H1 (cell line): ENCODE results near the gene CCDC183. TPM values are rescaled to one million over a fixed set of nuclear protein-coding genes. Genes with fewer than 3 reads are reported as not detected.
A peak's percentile ranks its signal among the peaks of the same experiment; 100 is the strongest.

Experiments
- CTCF ChIA-PET: fragments of 300-600 bp; sonication (Branson Sonifier 250); formaldehyde crosslinking; loops from one replicate; lab custom pipeline; 2021; ENCODE audit not compliant: partially characterized antibody; lab: Charles Lee
- POLR2A ChIA-PET: fragments of 300-600 bp; sonication (Branson Sonifier 250); formaldehyde crosslinking; loops from one replicate; lab custom pipeline; 2021; ENCODE audit warnings: inconsistent platforms; ENCODE audit not compliant: partially characterized antibody; lab: Charles Lee
- DNase-seq, 2 experiments: peaks; one replicate each; pipeline versions ENCODE4 v3.0.0 to v3.0.0-alpha.2; 2010 to 2022; ENCODE audit warnings: low spot score in 2 of 2, low read depth in 1 of 2, mixed read lengths in 1 of 2
- FAIRE-seq: peaks from 2 replicates; lab custom pipeline; 2011; peaks lifted over from hg19 to GRCh38; lab: Jason Lieb, UNC
- H2AFZ ChIP-seq: 2 replicates; pipeline ENCODE4 v1.8.1; 2012; ENCODE audit warnings: low read length, inconsistent platforms
- H2AK5ac ChIP-seq: 2 replicates; pipeline ENCODE4 v1.6.1; 2013; ENCODE audit warnings: low read depth, low read length
- H2BK120ac ChIP-seq: replicated peaks from 2 replicates; pipeline ENCODE3; 2013; ENCODE audit warnings: low read depth, low read length, inconsistent platforms
- H2BK12ac ChIP-seq: 2 replicates; pipeline ENCODE4 v1.6.1; 2013; ENCODE audit warnings: low read depth, low read length
- H2BK15ac ChIP-seq: 2 replicates; pipeline ENCODE4 v1.6.1; 2013; ENCODE audit warnings: low read length
- H2BK20ac ChIP-seq: 2 replicates; pipeline ENCODE4 v1.6.1; 2013; ENCODE audit warnings: low read length
- H2BK5ac ChIP-seq: 2 replicates; pipeline ENCODE4 v1.6.1; 2013; ENCODE audit warnings: low read depth, low read length
- H3K14ac ChIP-seq: 2 replicates; pipeline ENCODE4 v1.6.1; 2013; ENCODE audit warnings: inconsistent platforms; ENCODE audit not compliant: insufficient read length
- H3K18ac ChIP-seq: 2 replicates; pipeline ENCODE4 v1.6.1; 2013; ENCODE audit warnings: low read length; ENCODE audit errors: extremely low read depth
- H3K23ac ChIP-seq: 2 replicates; pipeline ENCODE4 v1.6.1; 2013; ENCODE audit warnings: inconsistent platforms; ENCODE audit not compliant: insufficient read length
- H3K23me2 ChIP-seq: 2 replicates; pipeline ENCODE4 v1.6.1; 2013; ENCODE audit warnings: low read depth, low read length
- H3K27ac ChIP-seq: 2 replicates; pipeline ENCODE4 v1.6.1; 2011; ENCODE audit warnings: low read depth, low read length, inconsistent platforms
- H3K27me3 ChIP-seq, 4 experiments: replicated peaks in 1 of 4; 1 replicate in 1 of 4; 2 replicates in 3 of 4; pipeline versions ENCODE4 v1.6.1 to v1.8.1; 2011 to 2013; ENCODE audit warnings: low read length in 3 of 4, mild to moderate bottlenecking in 3 of 4, inconsistent platforms in 2 of 4, mixed read lengths in 2 of 4, moderate library complexity in 1 of 4; ENCODE audit not compliant: control insufficient read depth in 3 of 4, insufficient read depth in 3 of 4; ENCODE audit errors: extremely low read depth in 1 of 4
- H3K36me3 ChIP-seq, 4 experiments: 2 replicates each; pipeline versions ENCODE4 v1.6.1 to v1.8.1; 2011 to 2013; ENCODE audit warnings: mild to moderate bottlenecking in 4 of 4, low read length in 3 of 4, moderate library complexity in 2 of 4, control low read depth in 1 of 4, inconsistent platforms in 1 of 4; ENCODE audit not compliant: insufficient read depth in 4 of 4, control insufficient read depth in 2 of 4
- H3K4ac ChIP-seq: replicated peaks from 2 replicates; pipeline ENCODE3; 2013; ENCODE audit warnings: low read length, low read depth, mixed read lengths, inconsistent platforms; ENCODE audit not compliant: insufficient read length
- H3K4me1 ChIP-seq, 4 experiments: replicated peaks in 1 of 4; 1 replicate in 1 of 4; 2 replicates in 3 of 4; pipeline versions ENCODE4 v1.6.1 to v1.8.1; 2011 to 2013; ENCODE audit warnings: low read length in 3 of 4, inconsistent platforms in 2 of 4, mixed read lengths in 1 of 4; ENCODE audit not compliant: insufficient read depth in 4 of 4, control insufficient read depth in 3 of 4
- H3K4me2 ChIP-seq, 2 experiments: 2 replicates each; pipeline versions ENCODE4 v1.6.1 to v1.8.1; 2011 to 2013; ENCODE audit warnings: low read depth in 2 of 2, low read length in 2 of 2, control low read depth in 1 of 2, inconsistent platforms in 1 of 2, mild to moderate bottlenecking in 1 of 2; ENCODE audit not compliant: insufficient read depth in 1 of 2
- H3K4me3 ChIP-seq, 4 experiments: fragments of 200-600, 300-600 bp in 1 of 4; sonication (generic), shearing (Covaris generic), sonication (Bioruptor Twin) in 1 of 4; 2 replicates each; pipeline versions ENCODE4 v1.5.1 to v1.8.1; 2011 to 2016; ENCODE audit warnings: low read length in 4 of 4, low read depth in 3 of 4, control low read depth in 2 of 4, inconsistent platforms in 2 of 4, mild to moderate bottlenecking in 2 of 4, mixed read lengths in 1 of 4, moderate library complexity in 1 of 4; ENCODE audit not compliant: insufficient read depth in 2 of 4; ENCODE audit errors: extremely low read depth in 1 of 4
- H3K56ac ChIP-seq: replicated peaks from 2 replicates; pipeline ENCODE3; 2013; ENCODE audit warnings: low read depth, mild to moderate bottlenecking, mixed read lengths, low read length, inconsistent platforms; ENCODE audit not compliant: insufficient read length
- H3K79me1 ChIP-seq: 2 replicates; pipeline ENCODE4 v1.6.1; 2013; ENCODE audit warnings: low read depth, low read length, control low read depth
- H3K79me2 ChIP-seq, 2 experiments: 2 replicates each; pipeline versions ENCODE4 v1.6.1 to v1.8.1; 2012 to 2013; ENCODE audit warnings: low read length in 2 of 2, mild to moderate bottlenecking in 2 of 2, inconsistent platforms in 1 of 2; ENCODE audit not compliant: insufficient read depth in 2 of 2, control insufficient read depth in 1 of 2
- H3K9ac ChIP-seq, 4 experiments: replicated peaks in 1 of 4; 1 replicate in 1 of 4; 2 replicates in 3 of 4; pipeline versions ENCODE4 v1.6.1 to v1.8.1; 2011 to 2013; ENCODE audit warnings: low read depth in 3 of 4, low read length in 3 of 4, control low read depth in 2 of 4, mild to moderate bottlenecking in 2 of 4, moderate library complexity in 2 of 4, inconsistent platforms in 1 of 4; ENCODE audit errors: extremely low read depth in 1 of 4
- H3K9me3 ChIP-seq, 2 experiments: 2 replicates each; pipeline versions ENCODE4 v1.6.1 to v1.8.1; 2012 to 2013; ENCODE audit warnings: mild to moderate bottlenecking in 2 of 2, moderate library complexity in 2 of 2, control low read depth in 1 of 2, inconsistent platforms in 1 of 2, low read depth in 1 of 2, low read length in 1 of 2, mixed read lengths in 1 of 2; ENCODE audit not compliant: insufficient read depth in 2 of 2
- H4K20me1 ChIP-seq, 2 experiments: replicated peaks in 1 of 2; 2 replicates each; pipeline versions ENCODE3 to v1.8.1; 2011 to 2013; ENCODE audit warnings: inconsistent platforms in 2 of 2, low read length in 2 of 2, mild to moderate bottlenecking in 1 of 2; ENCODE audit not compliant: insufficient read depth in 2 of 2, control insufficient read depth in 1 of 2
- H4K5ac ChIP-seq: 2 replicates; pipeline ENCODE4 v1.6.1; 2013; ENCODE audit warnings: low read length, low read depth, mixed read lengths, inconsistent platforms; ENCODE audit not compliant: insufficient read length
- H4K8ac ChIP-seq: 2 replicates; pipeline ENCODE4 v1.8.0; 2013; ENCODE audit warnings: mild to moderate bottlenecking, moderate library complexity, low read length, inconsistent platforms; ENCODE audit not compliant: insufficient read depth; ENCODE audit errors: extremely low read depth
- H4K91ac ChIP-seq: replicated peaks from 2 replicates; pipeline ENCODE3; 2013; ENCODE audit warnings: low read length, mixed read lengths, inconsistent platforms; ENCODE audit not compliant: insufficient read length
- ASH2L ChIP-seq: fragments of 200-600, 300-600 bp; sonication (generic); IDR thresholded peaks from one replicate; pipeline ENCODE4 v1.7.1; 2017; ENCODE audit warnings: low read length
- BCL11A ChIP-seq, 2 experiments: IDR thresholded peaks; one replicate each; pipeline ENCODE4 v1.6.1; 2011; ENCODE audit warnings: low read depth in 2 of 2, low read length in 2 of 2, mild to moderate bottlenecking in 2 of 2
- BRCA1 ChIP-seq: IDR thresholded peaks from 2 replicates; pipeline ENCODE4 v1.6.1; 2012; ENCODE audit warnings: low read depth, low read length, improper control_type of control experiment
- GTF2F1 ChIP-seq: IDR thresholded peaks from 2 replicates; pipeline ENCODE4 v1.6.1; 2012; ENCODE audit warnings: low read depth, low read length, improper control_type of control experiment, borderline replicate concordance
- KDM1A ChIP-seq: fragments of 200-600, 300-600 bp; sonication (generic); IDR thresholded peaks from 2 replicates; pipeline ENCODE4 v1.7.1; 2016; ENCODE audit warnings: mild to moderate bottlenecking, low read length, borderline replicate concordance
- KDM5A ChIP-seq: fragments of 200-600 bp; IDR thresholded peaks from 2 replicates; pipeline ENCODE4 v1.7.1; 2012; ENCODE audit warnings: mild to moderate bottlenecking, low read length, inconsistent platforms, mixed read lengths
- RNF2 ChIP-seq: fragments of 200-900, 300-1000 bp; sonication (generic); IDR thresholded peaks from 2 replicates; pipeline ENCODE4 v1.7.1; 2016; ENCODE audit warnings: borderline replicate concordance, low read depth, mild to moderate bottlenecking, antibody characterized with exemption, low read length; ENCODE audit not compliant: poor library complexity, severe bottlenecking; ENCODE audit errors: missing control alignments
- SUZ12 ChIP-seq: fragments of 200-600 bp; sonication (generic); IDR thresholded peaks from 2 replicates; pipeline ENCODE4 v1.6.1; 2012; ENCODE audit warnings: mild to moderate bottlenecking, inconsistent platforms, low read length, moderate library complexity, mixed read lengths
- TAF7 ChIP-seq: optimal IDR thresholded peaks from 2 replicates; pipeline ENCODE3; 2011; ENCODE audit warnings: low read depth, mild to moderate bottlenecking, inconsistent platforms, low read length, moderate library complexity, borderline replicate concordance
- TBP ChIP-seq: IDR thresholded peaks from 2 replicates; pipeline ENCODE4 v1.6.1; 2011; ENCODE audit warnings: low read depth, low read length, improper control_type of control experiment
- WGBS, 2 experiments: shearing (Covaris generic) in 1 of 2; methylation state at CpG; one replicate each; pipeline versions ENCODE4 v1.1.6 to v1.1.7; 2013 to 2015; ENCODE audit warnings: low lambda C conversion rate in 2 of 2, mixed read lengths in 2 of 2, inconsistent platforms in 1 of 2, low coverage in 1 of 2, missing lambda C conversion rate in 1 of 2; ENCODE audit not compliant: insufficient replicate concordance in 2 of 2, insufficient coverage in 1 of 2, insufficient read length in 1 of 2; ENCODE audit errors: extremely low coverage in 1 of 2, missing lambda C conversion rate in 1 of 2; 5-methylcytosine and 5-hydroxymethylcytosine counted together
- polyA plus RNA-seq, 7 experiments: library from polyadenylated mRNA; depleted of rRNA in 3 of 7; stranded (reverse) in 5 of 7; unstranded in 2 of 7; fragments of >200 nt in 5 of 7; fragments of 200-250 nt in 2 of 7; gene quantifications; 1 replicate in 5 of 7; 2 replicates in 1 of 7; 4 replicates in 1 of 7; pipeline versions ENCODE4 v1.2.1 to v1.2.3, GENCODE V29; 2011 to 2013; ENCODE audit warnings: missing spikeins in 2 of 7, mixed read lengths in 2 of 7
- total RNA-seq: library from RNA; stranded (reverse); fragmentation: NEBNext Ultra II Directional; extraction: Animal tissue kit (Norgen Biotek cat#: 25700); gene quantifications from 2 replicates; pipeline ENCODE4 v1.2.1, GENCODE V29; 2021
- TF ChIP-seq, protein P1 (sequence below): IDR thresholded peaks from 2 replicates; pipeline ENCODE4 v1.6.1; 2012; ENCODE audit warnings: low read length, inconsistent platforms

Gene CCDC183
- total and polyA plus RNA-seq, 2 of the 8 experiments (the other 6 are each of a cell fraction or from before 2014, with no cell fraction given), result 0.51 to 1.6 TPM

DNA sequence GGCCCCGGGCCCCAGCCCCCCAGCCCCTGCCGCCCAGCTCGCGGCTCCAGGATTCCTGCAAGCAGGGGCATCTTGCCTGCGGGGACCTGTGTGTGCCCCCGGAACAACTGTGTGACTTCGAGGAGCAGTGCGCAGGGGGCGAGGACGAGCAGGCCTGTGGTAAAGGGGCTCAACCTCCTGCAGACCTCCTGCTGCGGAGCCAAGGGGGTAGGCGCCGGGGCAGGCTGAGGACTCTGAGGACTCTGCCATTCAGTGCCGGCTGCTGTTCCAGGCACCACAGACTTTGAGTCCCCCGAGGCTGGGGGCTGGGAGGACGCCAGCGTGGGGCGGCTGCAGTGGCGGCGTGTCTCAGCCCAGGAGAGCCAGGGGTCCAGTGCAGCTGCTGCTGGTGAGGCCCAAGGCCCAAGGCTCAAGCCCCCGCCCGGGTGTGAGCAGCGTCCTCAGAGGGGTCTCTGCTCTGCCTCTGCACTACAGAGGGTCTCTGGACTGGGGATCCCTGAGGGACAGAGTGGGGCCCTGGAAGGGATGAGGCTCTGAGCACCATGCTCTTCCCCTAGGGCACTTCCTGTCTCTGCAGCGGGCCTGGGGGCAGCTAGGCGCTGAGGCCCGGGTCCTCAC lies 59.4 kb downstream of the CCDC183 start:
- Histone ChIP-seq H2BK120ac (no peak overlapping the region), H3K79me1 (no peaks in the 10 kb centered on the region), H2AFZ (no peak overlapping the region), H3K23me2 (no peaks in the 10 kb centered on the region), H3K4me1 (peaks cover 0 to under 1% (median 0%) of the 10 kb centered on the region in 4 experiments; a peak in 1 of 7 replicates), H2AK5ac (no peak overlapping the region), H3K14ac (no peak overlapping the region), H4K91ac (no peak overlapping the region), H3K27ac (no peak overlapping the region), H2BK20ac (no peak overlapping the region), H3K36me3 (peaks cover 0 to 7% (median 3%) of the 10 kb centered on the region in 4 experiments; a peak in 5 of 8 replicates), H3K4ac (no peak overlapping the region), H3K4me3 (no peak overlapping the region), H2BK15ac (no peak overlapping the region), H3K56ac (no peak overlapping the region), H4K5ac (no peak overlapping the region), H3K9me3 (no peaks in the 10 kb centered on the region), H3K4me2 (no peak overlapping the region), H3K9ac (no peak overlapping the region), H4K20me1 (peaks cover 0 to 10% of the 10 kb centered on the region in 2 experiments), H2BK12ac (no peak overlapping the region), H3K27me3 (no peaks in the 10 kb centered on the region), H3K79me2 (no peaks in the 10 kb centered on the region), H3K23ac (no peak overlapping the region), H3K18ac (no peak overlapping the region), H4K8ac (no peak overlapping the region), H2BK5ac (no peak overlapping the region)
- DNase-seq (peak in 1 of 2 experiments; percentile 53), FAIRE-seq (no peak)
- CTCF ChIA-PET, result interaction anchor here (1.4 to 1.7 kb wide), 3 partner anchors 11 to 55 kb away, joined by 3 to 4 read pairs (median 4); no protein-coding TSS in a partner anchor
- WGBS, 2 experiments, result 90% methylated on average over 19 of the region's 26 CpGs; no CpG with 5 or more reads in 1 of the 2 experiments
- POLR2A ChIA-PET, result interaction anchor here (0.6 to 16.2 kb wide), 7 partner anchors 10 to 347 kb away, joined by 3 to 248 read pairs (median 4); partner anchors contain the start of genes AJM1, EDF1 and RABL6
- TF ChIP-seq BRCA1, result no peak
- no peak for TF ChIP-seq BCL11A (IDR thresholded peaks at IDR 0.05; ENCODE audit: low read depth in 2 of 2, low read length in 2 of 2)
- TF ChIP-seq SUZ12, result no peak
- TF ChIP-seq ASH2L, result no peak
- TF ChIP-seq, protein P1, sequence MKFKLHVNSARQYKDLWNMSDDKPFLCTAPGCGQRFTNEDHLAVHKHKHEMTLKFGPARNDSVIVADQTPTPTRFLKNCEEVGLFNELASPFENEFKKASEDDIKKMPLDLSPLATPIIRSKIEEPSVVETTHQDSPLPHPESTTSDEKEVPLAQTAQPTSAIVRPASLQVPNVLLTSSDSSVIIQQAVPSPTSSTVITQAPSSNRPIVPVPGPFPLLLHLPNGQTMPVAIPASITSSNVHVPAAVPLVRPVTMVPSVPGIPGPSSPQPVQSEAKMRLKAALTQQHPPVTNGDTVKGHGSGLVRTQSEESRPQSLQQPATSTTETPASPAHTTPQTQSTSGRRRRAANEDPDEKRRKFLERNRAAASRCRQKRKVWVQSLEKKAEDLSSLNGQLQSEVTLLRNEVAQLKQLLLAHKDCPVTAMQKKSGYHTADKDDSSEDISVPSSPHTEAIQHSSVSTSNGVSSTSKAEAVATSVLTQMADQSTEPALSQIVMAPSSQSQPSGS, result no peak
- TF ChIP-seq RNF2, result no peak
- TF ChIP-seq TAF7, result no peak
- TF ChIP-seq TBP, result no peak
- TF ChIP-seq KDM1A, result no peak
- no peak for TF ChIP-seq KDM5A
- TF ChIP-seq GTF2F1, result no peak
